Medulla oblongata (tissue), 1 donor: Measurements from ENCODE around the gene CALCB.
"Not testable (repeated sequence)": the region's sequence is repeated elsewhere in the genome, so short reads cannot be mapped to it uniquely, and the experiment has no call there.

Experiments
- DNase-seq: peaks from one replicate; pipeline ENCODE4 v3.0.0-alpha.2; 2015; ENCODE audit errors: extremely low spot score

CALCB gene, protein sequence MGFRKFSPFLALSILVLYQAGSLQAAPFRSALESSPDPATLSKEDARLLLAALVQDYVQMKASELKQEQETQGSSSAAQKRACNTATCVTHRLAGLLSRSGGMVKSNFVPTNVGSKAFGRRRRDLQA

DNA sequence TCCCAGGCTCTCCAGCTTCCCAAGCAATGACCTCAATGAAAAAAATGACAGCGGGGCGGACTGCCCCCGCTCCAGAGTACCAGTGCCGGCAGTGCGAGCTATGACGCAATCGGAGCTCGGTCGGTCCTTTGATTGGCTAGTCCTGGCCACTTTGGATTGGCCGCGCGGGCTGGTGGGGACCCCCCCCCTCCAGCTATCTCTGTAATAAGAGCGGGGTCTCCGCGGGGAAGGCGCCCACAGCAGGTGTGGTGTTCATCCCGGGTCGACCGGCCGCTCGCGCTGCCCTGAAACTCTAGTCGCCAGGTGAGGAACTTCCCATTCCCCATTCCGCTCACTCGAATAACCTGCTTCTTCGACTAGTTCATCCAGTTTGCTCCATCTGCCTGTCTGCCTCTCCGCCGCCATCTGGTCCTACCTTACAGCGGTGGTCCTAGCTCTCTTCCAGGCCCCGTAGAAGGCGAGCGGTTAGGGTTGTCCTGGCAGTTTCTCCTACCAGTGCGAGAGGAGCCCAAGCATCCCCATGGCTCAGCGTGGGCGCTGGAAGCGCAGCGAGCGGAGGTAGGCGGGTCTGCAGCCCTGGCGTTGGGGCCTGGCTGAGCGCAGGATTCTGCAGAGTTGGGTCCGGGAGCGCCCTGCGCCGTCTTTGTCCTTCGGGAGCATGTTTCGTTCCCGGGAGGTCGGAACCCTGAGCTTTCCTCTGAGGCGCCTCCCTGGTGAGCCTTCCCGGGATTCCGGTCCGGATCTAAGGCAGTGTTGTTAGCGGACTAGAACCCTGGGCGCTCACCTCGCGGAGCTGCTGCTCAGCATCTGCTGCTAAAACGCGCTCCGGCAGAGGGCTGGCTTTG, at the start of gene CALCB:
CALCB (plus strand) TSS at position 233 of the 845 bp plus-strand sequence. CDS start 1,126 bp downstream, outside the sequence.
- no peak for DNase-seq

DNA sequence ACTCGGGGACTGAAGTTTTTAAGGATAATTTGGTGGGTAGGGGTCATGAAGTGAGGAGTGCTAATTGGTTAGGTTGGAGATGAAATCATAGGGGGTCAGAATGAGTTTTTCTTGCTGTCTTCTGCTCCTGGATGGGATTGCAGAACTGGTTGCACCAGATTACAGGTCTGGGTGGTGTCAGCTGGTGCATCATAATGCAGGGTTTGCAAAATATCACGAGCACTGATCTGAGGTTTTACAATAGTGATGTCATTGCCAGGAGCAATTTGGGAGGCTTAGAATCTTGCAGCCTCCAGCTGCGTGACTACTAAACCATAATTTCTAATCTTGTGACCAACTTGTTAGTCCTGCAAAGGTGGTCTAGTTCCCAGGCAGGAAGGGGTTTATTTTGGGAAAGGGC, 46.4 kb upstream of the CALCB start:
- DNase-seq: no peak

DNA sequence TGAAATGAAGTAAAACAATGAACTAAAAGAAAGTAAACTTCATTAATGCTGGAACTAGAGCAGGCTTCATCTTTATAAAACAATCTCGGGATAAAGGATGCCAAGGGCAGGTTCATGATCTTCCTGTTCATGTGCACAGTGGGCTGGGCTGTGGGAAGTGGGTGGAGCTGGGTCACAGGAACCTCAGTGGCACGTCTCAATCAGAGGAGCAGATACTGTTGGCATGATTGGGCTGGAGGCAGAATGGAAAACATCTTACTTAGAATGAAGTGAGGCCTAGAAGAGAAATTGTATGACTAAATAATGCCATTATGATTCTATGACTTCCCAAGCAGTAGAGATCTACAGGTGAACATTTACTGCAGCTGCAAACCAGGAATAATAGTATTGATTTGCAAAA, 45.4 kb upstream of the CALCB start:
- no peak for DNase-seq

DNA sequence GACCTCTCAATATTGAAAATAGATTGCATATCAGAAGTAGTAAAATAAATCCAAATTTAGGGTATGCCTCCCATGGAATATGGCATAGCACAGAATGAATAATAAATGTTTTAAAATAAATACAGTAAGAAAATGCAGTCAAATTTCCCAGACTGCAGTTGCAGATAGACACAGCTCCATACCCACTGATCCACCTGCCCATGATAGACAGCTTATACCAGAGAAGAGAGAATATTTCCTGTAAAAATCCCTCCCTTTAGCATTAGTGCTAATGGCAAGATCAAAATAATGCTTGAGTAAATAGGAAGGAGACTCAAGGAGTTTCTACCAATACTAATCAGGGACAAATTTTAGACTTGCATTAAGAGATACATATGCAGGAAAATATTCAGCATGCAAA, 45.0 kb upstream of the CALCB start:
- no peak for DNase-seq

DNA sequence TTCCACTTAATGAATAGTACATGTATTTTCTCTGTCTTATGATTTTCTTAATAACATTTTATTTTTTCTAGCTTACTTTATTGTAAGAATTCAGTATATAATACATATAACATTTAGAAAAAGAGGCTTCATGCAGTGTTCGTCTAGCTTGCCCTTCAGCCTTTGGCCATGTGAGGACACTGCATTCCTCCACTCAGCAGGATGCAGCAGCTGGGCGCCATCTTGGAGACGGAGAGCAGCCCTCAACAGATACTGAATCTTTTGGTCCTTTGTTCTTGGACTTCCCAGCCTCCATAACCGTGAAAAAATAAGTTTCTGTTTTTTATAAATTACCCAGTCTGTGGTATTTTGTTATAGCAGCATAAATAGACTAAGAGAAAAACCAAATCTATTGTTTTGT, 41.4 kb upstream of the CALCB start:
- not testable (repeated sequence) for DNase-seq

DNA sequence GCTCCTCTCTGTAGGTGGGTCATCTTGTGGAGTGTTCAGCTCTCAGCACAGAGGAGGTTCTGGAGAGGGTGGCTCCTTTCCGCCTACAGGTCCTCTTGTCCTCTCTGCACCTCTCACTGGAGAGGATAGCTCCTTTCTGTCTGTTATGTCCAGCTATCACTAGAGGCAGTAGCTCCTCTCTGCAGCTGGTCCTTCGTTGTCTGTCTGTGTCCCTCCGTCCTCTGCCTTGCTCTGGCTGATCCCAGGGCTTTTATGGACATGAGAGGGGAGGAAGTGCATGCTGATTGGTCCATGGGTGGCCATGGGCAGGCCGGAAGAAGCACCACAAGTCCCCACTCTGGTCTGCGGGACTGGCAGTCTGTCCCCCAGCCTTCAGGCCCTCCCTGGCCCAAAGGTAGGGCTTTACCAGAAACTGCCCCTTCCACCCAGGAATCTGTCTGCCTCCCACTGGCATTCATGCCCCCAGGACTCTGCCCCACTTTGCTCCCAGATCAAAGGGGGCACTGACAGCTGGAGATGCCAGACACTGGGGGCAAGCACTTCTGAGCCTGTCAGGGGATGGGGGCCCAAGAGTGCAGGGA, 38.6 kb upstream of the CALCB start:
- DNase-seq: no peak

DNA sequence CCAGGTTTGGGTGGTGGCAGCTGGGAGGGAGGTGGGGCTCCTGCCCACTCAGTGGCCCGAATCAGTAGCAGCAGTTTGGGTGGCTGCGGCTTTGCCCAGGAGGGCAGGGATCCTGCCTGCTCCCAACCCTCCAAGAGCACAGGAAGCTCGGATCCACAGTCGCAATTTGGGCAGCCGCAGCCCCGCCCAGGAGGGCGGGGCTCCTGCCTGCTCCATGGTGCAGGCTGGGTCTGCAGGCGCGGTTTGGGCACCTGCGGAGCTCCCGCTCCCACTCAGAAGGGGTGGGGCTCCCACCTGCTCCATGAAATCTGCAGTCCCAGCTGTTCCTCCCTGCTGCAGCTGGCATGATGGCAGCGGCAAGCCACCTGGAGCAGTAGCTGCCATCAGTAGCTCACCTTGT, 38.1 kb upstream of the CALCB start:
- DNase-seq: no peak

DNA sequence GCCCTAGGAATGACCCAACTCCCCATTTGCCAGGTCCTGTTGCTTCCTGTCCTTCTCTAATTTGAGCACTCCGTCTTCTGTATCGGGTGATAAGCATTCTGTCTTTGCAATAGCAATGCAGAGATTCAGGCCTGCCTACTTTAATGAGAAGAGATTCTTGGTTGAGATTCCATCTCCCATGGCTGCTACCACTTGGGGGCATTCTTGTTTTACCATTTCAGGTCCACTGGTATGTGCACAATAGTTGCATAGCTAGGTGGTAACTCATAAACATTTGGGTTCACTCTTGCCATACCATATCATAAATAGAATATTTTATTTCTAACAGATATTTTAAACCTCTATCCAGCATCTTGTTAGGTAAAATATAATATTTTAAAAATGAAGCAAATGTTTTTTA, 34.4 kb upstream of the CALCB start:
- no peak for DNase-seq

DNA sequence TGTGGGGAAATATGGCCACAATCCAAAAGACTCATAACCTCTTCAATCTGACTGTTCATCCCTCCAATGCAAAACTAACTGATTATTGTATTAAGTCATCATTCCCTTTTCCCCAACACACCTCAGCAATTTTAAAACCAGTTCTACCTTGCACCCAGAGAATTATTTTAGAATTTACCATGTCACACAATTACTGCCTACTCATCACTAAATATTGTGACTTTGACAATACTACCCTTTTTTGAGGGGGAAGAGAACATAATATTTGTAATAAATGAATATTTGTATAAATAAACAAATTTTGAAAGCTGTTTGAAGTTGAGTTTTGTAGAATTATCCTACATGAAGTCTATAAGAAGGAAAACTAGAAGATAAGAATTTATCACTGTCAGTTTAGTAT, 28.2 kb upstream of the CALCB start:
- no peak for DNase-seq

DNA sequence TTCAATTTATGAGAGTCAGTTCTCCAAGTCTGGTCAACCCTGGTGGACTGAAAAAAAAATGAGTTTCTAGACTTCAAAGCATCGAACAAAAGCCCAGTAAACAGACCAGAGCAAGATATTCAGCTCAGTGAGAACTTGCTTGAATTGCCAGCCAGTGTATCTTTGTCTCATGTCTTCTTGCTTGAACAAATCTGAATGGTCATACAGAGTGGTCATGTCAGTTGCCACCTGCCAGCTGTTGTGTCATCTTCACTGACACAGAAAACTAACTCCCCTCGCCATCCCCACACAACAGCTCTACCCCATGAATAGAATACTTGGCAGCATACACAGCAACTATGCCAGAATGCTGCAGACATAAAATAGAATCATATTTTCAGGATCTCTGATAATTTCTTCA, 27.5 kb upstream of the CALCB start:
- DNase-seq: no peak

DNA sequence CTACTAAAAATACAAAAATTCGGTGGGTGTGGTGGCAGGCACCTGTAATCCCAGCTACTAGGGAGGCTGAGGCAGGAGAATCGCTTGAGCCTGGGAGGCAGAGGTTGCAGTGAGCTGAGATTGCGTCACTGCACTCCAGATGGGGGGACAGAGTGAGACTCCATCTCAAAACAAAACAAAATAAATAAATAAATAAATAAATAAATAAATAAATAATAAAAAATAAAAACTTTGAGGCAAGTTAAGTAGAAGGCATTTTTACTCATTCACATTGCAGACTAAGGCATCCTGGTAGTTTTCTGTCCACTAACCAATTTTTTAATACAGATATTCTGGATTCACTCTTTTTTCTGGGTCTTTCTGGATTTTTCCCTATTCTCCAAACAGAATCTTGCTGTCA, 26.7 kb upstream of the CALCB start:
- not testable (repeated sequence) for DNase-seq

DNA sequence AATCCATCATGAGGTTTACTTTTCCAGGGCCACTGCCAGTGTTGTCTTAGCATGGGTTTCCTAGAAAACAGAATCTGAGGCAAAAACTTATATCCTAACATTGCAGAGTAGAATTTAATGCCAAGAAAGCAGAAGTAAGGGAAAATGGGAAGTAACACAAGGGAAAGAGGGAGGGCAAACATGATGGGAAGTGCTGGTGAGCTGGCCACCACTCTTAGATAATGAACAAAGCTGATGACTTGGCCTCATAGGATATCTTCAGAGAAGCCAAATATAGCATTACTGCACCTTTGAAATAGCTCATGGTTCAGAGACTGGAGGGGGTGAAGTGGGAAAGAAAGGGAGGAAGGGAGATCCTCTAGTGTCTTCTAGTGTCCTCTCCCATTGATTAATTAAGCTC, 24.8 kb upstream of the CALCB start:
- DNase-seq: no peak

DNA sequence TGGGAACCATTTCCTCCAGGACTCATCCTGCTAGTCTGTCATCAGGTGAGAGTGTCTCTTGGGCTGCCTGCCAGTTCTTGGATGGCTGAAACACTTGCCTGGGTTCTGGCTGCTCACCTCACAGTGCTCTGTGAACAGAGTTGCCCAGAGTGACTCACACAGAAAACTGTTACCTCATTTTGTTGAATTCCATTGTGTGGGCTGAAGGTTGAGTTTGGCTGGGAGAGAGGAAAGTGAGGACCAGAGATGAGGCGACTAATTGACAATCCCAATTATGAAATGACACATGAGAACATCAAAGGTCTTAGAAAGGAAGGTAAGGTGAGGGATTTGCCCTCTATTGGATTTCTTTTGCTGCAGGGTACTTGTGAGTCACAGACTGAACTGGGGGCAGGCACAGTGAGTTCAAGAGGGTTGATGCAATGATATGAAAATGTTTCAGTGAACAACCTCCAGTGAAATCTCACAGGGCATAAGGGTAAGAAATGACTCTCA, 20.2 kb upstream of the CALCB start:
- no peak for DNase-seq

DNA sequence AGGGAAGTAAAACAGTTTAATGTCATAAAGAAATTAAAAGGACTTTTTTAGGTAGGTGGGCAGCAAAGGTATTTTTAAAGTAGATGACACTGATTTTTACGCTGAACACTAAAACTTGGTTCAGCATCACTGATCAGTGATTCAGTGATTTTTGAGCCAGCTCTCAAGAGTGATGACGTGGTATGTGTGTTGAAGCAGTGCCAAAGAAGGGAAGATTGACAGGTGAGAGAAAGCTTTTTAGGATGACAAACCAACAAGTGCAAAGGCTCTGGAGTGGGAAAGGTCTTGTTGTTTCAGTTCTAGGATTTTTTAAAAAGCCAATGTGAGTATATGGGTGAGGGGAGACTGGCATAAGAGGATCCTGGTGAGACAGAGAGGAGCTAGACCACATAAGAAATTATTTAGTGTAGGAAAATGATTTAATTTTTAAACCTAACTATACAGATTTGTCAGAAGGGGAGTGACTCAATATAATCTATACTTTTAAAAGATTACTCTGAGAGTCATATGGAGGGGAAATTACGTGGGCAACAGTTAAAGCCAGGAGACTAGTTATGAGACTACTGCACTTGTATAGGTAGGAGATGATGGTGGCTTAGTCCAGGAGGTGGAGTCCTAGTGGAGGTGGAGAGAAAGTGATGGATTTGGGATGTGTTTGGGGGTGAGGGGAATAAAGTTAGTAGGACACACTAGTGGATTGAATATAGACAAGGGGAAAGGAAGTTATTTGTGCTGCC, 17.6 kb upstream of the CALCB start:
- DNase-seq: no peak

DNA sequence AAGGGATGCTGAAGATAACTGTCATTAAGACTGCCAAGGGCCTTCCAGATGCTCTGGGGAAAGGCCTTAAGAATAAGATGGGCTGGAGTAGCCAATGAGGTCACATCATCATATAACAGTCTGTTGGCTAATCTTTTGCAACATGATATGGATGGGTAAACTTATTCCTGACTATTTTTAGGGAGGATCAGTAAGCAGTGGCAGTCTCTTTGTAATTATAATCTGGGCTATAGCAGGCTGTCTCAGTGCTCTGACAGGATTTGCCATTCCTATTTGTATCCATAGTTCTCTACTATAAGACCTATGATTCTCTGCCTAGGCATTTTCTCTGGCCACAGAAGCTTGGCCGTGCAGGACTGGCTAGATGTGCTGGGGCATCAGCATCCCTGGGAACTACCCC, 16.1 kb upstream of the CALCB start:
- DNase-seq: no peak

DNA sequence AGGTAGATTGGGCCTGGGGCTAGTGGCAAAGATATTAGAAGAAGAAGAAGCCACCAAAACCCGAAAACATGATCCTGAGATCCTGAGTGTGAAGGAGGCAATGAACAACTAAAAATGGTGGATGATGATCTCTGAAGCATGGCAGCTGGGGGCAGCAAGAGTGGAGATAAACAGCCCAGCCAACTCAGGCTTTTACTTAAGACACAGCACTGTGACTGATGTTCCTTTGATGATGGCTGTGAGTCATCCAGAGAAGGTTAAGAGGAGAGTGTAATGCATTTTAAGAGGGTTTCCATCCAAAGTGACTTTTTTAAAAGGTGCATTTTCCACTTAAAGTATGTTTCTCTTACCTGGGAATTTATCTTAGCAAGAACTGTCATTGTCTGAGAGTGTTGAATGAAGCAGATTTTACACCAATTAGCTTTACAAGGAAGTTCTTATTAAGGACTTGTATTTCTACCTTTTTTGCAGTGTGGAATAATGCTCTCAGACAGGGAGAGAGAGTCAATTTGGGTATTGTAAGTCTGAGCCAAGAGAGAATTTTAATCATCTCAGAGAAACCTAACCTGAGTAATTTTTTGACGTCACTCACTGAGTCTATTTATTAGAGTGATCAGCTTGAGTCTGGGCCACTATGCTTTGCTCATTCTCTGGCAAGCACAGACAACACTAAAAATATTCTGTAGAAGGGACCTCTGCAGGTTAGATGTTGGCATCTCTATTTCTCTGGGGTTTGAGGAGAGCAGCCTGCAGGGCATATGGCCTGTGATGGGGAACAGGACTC, 14.1 kb upstream of the CALCB start:
- no peak for DNase-seq

DNA sequence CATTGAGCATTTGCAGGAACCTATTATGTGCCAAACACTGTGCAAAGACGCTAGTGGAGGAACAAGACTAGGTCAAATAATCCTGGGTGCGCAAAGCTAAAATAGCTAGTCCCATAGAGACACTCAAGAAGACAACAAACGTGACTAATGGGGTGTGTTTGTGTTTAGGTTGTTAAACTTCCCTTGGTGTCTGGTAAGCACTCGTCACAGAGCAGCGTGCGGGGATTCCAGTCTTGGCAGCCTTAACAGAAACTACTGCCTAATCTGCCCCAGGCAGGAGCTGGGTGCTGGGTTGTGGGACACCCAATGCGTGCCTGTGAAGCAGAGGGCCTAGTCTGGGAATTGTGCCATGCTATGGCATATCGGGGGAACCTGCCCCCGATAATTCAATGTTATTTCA, 10.8 kb upstream of the CALCB start:
- no peak for DNase-seq

DNA sequence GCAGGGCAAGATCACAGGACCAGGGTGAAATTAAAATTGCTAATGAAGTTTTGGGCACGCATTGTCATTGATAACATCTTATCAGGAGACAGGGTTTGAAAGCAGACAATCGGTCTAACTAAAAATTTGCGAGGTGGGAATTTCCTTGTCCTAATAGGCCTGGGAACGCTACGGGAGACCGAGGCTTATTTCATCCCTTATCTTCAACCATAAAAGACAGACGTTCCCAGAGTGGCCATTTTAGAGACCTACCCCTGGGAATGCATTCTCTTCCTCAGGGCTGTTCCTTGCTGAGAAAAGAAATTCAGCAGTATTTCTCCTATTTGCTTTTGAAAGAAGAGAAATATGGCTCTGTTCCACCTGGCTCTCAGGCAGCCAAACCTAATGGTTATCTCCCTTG, 3.6 kb upstream of the CALCB start:
- not testable (repeated sequence) for DNase-seq

DNA sequence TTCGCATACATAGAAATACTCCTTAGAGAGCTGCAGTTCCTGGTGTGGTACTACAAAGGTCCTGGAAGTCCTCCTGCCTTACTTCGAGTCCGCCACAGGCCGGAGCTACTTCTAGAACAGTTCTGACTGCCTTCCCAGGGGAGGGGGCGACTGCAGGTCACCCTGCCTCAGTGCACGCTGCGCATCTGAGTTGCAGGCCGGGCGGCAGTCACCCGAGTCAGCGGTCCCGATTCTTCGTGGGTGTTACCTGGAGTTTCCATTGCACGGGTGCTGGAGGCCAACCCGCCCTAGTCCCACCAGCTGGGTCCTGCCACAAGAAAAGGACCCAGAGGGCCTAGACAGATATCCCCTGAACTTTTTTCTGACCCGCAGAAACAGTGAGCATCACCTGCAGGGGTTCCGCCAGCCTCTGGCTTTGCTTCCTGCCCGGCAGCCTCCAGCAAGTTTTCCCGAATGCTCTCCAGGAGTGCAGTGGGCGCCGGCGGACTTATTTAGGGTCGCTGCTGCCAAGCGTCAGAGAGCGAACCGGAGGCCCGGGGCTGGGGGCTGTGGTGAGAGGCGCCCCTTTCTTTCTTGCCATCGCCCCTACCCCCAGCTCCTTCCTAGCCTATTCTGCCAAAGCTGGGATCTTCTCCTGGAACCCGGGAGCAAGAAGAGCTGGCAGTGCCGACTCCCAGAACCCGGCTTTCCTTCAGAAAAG, 1.7 kb upstream of the CALCB start:
- DNase-seq: no peak

DNA sequence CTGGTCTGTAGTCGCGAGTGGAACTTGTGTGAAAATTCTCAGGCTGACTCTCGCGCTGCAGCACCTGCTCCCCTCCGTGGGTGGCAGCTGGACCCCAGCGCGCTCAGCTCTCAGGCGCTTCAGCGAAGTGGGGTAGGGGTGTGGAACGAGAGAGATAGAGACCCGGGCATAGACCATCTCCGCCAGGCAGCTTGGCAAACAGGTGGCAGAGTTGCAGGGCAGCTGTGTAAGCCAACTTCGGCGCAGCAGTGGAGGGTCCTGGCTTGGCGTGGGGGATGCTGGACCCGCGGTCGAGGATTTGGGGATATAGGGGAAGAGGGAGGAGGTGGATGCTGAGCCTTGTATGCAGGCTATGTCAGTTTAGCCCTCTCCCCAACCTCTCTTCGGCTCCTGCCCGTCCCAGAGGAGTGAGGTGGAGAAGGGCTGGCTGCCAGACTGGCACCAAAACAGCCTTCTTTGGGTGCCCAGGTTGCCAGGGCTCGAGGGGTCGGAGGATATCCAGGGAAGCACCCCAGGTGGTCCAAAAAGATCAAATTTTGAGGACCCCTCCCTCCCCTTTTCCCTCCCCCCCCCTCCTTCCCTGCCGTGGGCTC, 746 bp upstream of the CALCB start:
- no peak for DNase-seq
